ENCODE results near the gene SFXN5.

SFXN5 gene

GRCh38 chr2:72895759-72896281 lies 175.7 kb downstream of the SFXN5 start:
- Histone ChIP-seq H3K27me3 (ENCODE audit: control insufficient read depth in 1 of 2, insufficient read depth in 2 of 2, low read length in 2 of 2) (peaks cover 0 to 31% of the 10 kb centered on the region in 2 donors), H3K27ac (ENCODE audit: low read depth, low read length) (no peak overlapping the region), H3K9ac (ENCODE audit: low read length) (no peak overlapping the region), H3K4me1 (ENCODE audit: insufficient read depth, low read length) (no peaks in the 10 kb centered on the region), H3K9me3 (ENCODE audit: low read length) (no peaks in the 10 kb centered on the region), H3K4me3 (ENCODE audit: low read depth in 1 of 2, low read length in 2 of 2) (no peak overlapping the region), H3K36me3 (ENCODE audit: insufficient read depth, low read length) (peaks cover 17% of the 10 kb centered on the region)

- no peak overlapping the region for H3K4me3 ChIP-seq (ENCODE audit: low read depth in 1 of 2, low read length in 2 of 2)
- no peaks in the 10 kb centered on the region for H3K4me1 ChIP-seq (ENCODE audit: insufficient read depth, low read length)
- H3K9ac ChIP-seq (ENCODE audit: low read length) = no peak overlapping the region
These were observed 176.4 kb downstream of the SFXN5 start for GRCh38 chr2:72895154-72895553.

GRCh38 chr2:72894514-72894913 lies 177.0 kb downstream of the SFXN5 start:
- Histone ChIP-seq H3K27me3 (ENCODE audit: control insufficient read depth in 1 of 2, insufficient read depth in 2 of 2, low read length in 2 of 2) (peaks cover 0 to 31% of the 10 kb centered on the region in 2 donors), H3K9me3 (ENCODE audit: low read length) (no peaks in the 10 kb centered on the region), H3K9ac (ENCODE audit: low read length) (no peak overlapping the region), H3K4me3 (ENCODE audit: low read depth in 1 of 2, low read length in 2 of 2) (no peak overlapping the region), H3K27ac (ENCODE audit: low read depth, low read length) (no peak overlapping the region), H3K36me3 (ENCODE audit: insufficient read depth, low read length) (peaks cover 17% of the 10 kb centered on the region), H3K4me1 (ENCODE audit: insufficient read depth, low read length) (peaks cover 4% of the 10 kb centered on the region)

More at GRCh38 chr2:72895154-72895553, 176.4 kb downstream of the SFXN5 start:
- Histone ChIP-seq H3K27me3 (ENCODE audit: control insufficient read depth in 1 of 2, insufficient read depth in 2 of 2, low read length in 2 of 2) (peaks cover 0 to 31% of the 10 kb centered on the region in 2 donors), H3K36me3 (ENCODE audit: insufficient read depth, low read length) (peaks cover 17% of the 10 kb centered on the region), H3K27ac (ENCODE audit: low read depth, low read length) (no peak overlapping the region), H3K9me3 (ENCODE audit: low read length) (no peaks in the 10 kb centered on the region)

- peaks cover 9% of the 10 kb centered on the region for H3K4me1 ChIP-seq (ENCODE audit: insufficient read depth, low read length)
- H3K27ac ChIP-seq (ENCODE audit: low read depth, low read length) = no peak overlapping the region
- H3K27me3 ChIP-seq (ENCODE audit: control insufficient read depth in 1 of 2, insufficient read depth in 2 of 2, low read length in 2 of 2) = peaks cover 0 to 31% of the 10 kb centered on the region in 2 donors
- no peak overlapping the region for H3K4me3 ChIP-seq (ENCODE audit: low read depth in 1 of 2, low read length in 2 of 2)
- H3K36me3 ChIP-seq (ENCODE audit: insufficient read depth, low read length) = peaks cover 17% of the 10 kb centered on the region
- no peaks in the 10 kb centered on the region for H3K9me3 ChIP-seq (ENCODE audit: low read length)
- no peak overlapping the region for H3K9ac ChIP-seq (ENCODE audit: low read length)
These were observed 177.8 kb downstream of the SFXN5 start for GRCh38 chr2:72893594-72894319.

GRCh38 chr2:72892506-72893173 lies 178.9 kb downstream of the SFXN5 start:
- Histone ChIP-seq H3K4me3 (ENCODE audit: low read depth in 1 of 2, low read length in 2 of 2) (no peak overlapping the region), H3K27me3 (ENCODE audit: control insufficient read depth in 1 of 2, insufficient read depth in 2 of 2, low read length in 2 of 2) (peaks cover 0 to 31% of the 10 kb centered on the region in 2 donors), H3K36me3 (ENCODE audit: insufficient read depth, low read length) (peaks cover 17% of the 10 kb centered on the region), H3K9ac (ENCODE audit: low read length) (no peak overlapping the region), H3K9me3 (ENCODE audit: low read length) (no peaks in the 10 kb centered on the region), H3K4me1 (ENCODE audit: insufficient read depth, low read length) (peaks cover 19% of the 10 kb centered on the region), H3K27ac (ENCODE audit: low read depth, low read length) (no peak overlapping the region)
